Ishikawa (cell line): ENCODE results near the gene BMPER.

Experiments used
- CEBPB ChIP-seq: IDR thresholded peaks from 2 replicates; pipeline ENCODE4 v1.6.1; 2012
- CREB1 ChIP-seq: IDR thresholded peaks from 2 replicates; pipeline ENCODE4 v1.6.1; 2012; ENCODE audit warnings: low read depth
- EGR1 ChIP-seq: IDR thresholded peaks from 2 replicates; pipeline ENCODE4 v1.6.1; 2012
- EP300 ChIP-seq: IDR thresholded peaks from 2 replicates; pipeline ENCODE4 v1.6.1; 2012; ENCODE audit warnings: borderline replicate concordance
- FOXM1 ChIP-seq: IDR thresholded peaks from 2 replicates; pipeline ENCODE4 v1.6.1; 2012; ENCODE audit warnings: low read depth, borderline replicate concordance
- MAX ChIP-seq: IDR thresholded peaks from 2 replicates; pipeline ENCODE4 v1.6.1; 2012
- NFIC ChIP-seq: IDR thresholded peaks from 2 replicates; pipeline ENCODE4 v1.6.1; 2012
- RAD21 ChIP-seq: IDR thresholded peaks from 2 replicates; pipeline ENCODE4 v1.6.1; 2012; ENCODE audit warnings: low read depth
- REST ChIP-seq: IDR thresholded peaks from 2 replicates; pipeline ENCODE4 v1.6.1; 2012; ENCODE audit warnings: low read depth, mild to moderate bottlenecking
- TAF1 ChIP-seq: IDR thresholded peaks from 2 replicates; pipeline ENCODE4 v1.6.1; 2012; ENCODE audit warnings: low read depth, mild to moderate bottlenecking
- TCF12 ChIP-seq: IDR thresholded peaks from 2 replicates; pipeline ENCODE4 v1.6.1; 2012; ENCODE audit warnings: low read depth
- TEAD4 ChIP-seq: IDR thresholded peaks from 2 replicates; pipeline ENCODE4 v1.6.1; 2012
- USF1 ChIP-seq: IDR thresholded peaks from 2 replicates; pipeline ENCODE4 v1.6.1; 2012
- YY1 ChIP-seq: IDR thresholded peaks from 2 replicates; pipeline ENCODE4 v1.6.1; 2012; ENCODE audit warnings: low read depth
- ZBTB7A ChIP-seq: IDR thresholded peaks from 2 replicates; pipeline ENCODE4 v1.6.1; 2012; ENCODE audit warnings: low read depth

The BMPER gene

GRCh38 chr7:34041707-34042106, 136.4 kb downstream of the BMPER start:
- TF ChIP-seq REST (no peak), TEAD4 (no peak), ZBTB7A (no peak), EP300 (no peak)

GRCh38 chr7:34042406-34042805, 137.1 kb downstream of the BMPER start:
- TF ChIP-seq MAX: no peak
- no peak for TF ChIP-seq CREB1

- TF ChIP-seq MAX: no peak
- no peak for TF ChIP-seq USF1
- no peak for TF ChIP-seq NFIC
- no peak for TF ChIP-seq CEBPB
- no peak for TF ChIP-seq EGR1
- TF ChIP-seq FOXM1: no peak
- TF ChIP-seq TEAD4: no peak
- no peak for TF ChIP-seq CREB1
- TF ChIP-seq REST: no peak
Measured at GRCh38 chr7:34043461-34044305, 138.3 kb downstream of the BMPER start.

- TF ChIP-seq EGR1 (no peak), TAF1 (no peak), FOXM1 (no peak), NFIC (no peak), MAX (no peak), YY1 (no peak), CEBPB (no peak), CREB1 (no peak), REST (no peak), RAD21 (no peak), TEAD4 (no peak), EP300 (no peak), USF1 (no peak), TCF12 (no peak), ZBTB7A (no peak)
Measured at GRCh38 chr7:34044306-34044643, 138.9 kb downstream of the BMPER start.

- no peak for TF ChIP-seq TCF12
- no peak for TF ChIP-seq TAF1
- TF ChIP-seq USF1: no peak
- TF ChIP-seq RAD21: no peak
- no peak for TF ChIP-seq YY1
- no peak for TF ChIP-seq NFIC
- no peak for TF ChIP-seq FOXM1
- TF ChIP-seq MAX: no peak
- no peak for TF ChIP-seq EGR1
- no peak for TF ChIP-seq REST
- TF ChIP-seq TEAD4: no peak
Measured at GRCh38 chr7:34044734-34045353, 139.5 kb downstream of the BMPER start.
